Tibial artery (tissue), 4 donors: ENCODE data around the gene PIK3C2B.

Source experiments
- DNase-seq, 2 donors: peaks; one replicate each; pipeline ENCODE4 v3.0.0-alpha.2; 2019
- H3K27ac ChIP-seq, 2 donors: fragments of 200-600 bp; sonication (generic) in 1 of 2; 1 replicate in 1 of 2; 2 replicates in 1 of 2; pipeline ENCODE4 v1.5.1; 2018 to 2019; ENCODE audit warnings: mild to moderate bottlenecking in 1 of 2
- H3K27me3 ChIP-seq, 2 donors: fragments of 200-600 bp; sonication (generic) in 1 of 2; one replicate each; pipeline versions ENCODE4 v1.5.1 to v1.6.0; 2016 to 2019
- H3K36me3 ChIP-seq, 3 donors: fragments of 200-600 bp; sonication (generic) in 2 of 3; one replicate each; pipeline ENCODE4 v1.5.1; 2016 to 2019; ENCODE audit warnings: mild to moderate bottlenecking in 2 of 3
- H3K4me1 ChIP-seq, 4 donors: fragments of 200-600 bp; sonication (generic) in 2 of 4; 1 replicate in 3 of 4; 2 replicates in 1 of 4; pipeline ENCODE4 v1.5.1; 2016 to 2019
- H3K4me3 ChIP-seq, 2 donors: fragments of 200-600 bp; sonication (generic) in 1 of 2; 1 replicate in 1 of 2; 2 replicates in 1 of 2; pipeline ENCODE4 v1.5.1; 2018 to 2019; ENCODE audit warnings: mild to moderate bottlenecking in 2 of 2
- H3K9me3 ChIP-seq, 3 donors: fragments of 200-600 bp; sonication (generic) in 1 of 3; one replicate each; pipeline ENCODE4 v1.5.1; 2016 to 2019
- intact Hi-C: fragments of 100-400 bp; cut with DNase I; formaldehyde crosslinking; loops from one replicate; pipeline ENCODE4 v1.15.0; 2023; ENCODE audit warnings: low total_unique reads
- TF ChIP-seq, protein P1 (sequence below), 2 experiments: fragments of 200-600 bp in 1 of 2; fragments of 450-650 bp in 1 of 2; IDR thresholded peaks; one replicate each; pipeline ENCODE4 v1.5.1; 2017 to 2019; ENCODE audit warnings: antibody characterized with exemption in 2 of 2, mild to moderate bottlenecking in 1 of 2, moderate library complexity in 1 of 2

Gene PIK3C2B

DNA sequence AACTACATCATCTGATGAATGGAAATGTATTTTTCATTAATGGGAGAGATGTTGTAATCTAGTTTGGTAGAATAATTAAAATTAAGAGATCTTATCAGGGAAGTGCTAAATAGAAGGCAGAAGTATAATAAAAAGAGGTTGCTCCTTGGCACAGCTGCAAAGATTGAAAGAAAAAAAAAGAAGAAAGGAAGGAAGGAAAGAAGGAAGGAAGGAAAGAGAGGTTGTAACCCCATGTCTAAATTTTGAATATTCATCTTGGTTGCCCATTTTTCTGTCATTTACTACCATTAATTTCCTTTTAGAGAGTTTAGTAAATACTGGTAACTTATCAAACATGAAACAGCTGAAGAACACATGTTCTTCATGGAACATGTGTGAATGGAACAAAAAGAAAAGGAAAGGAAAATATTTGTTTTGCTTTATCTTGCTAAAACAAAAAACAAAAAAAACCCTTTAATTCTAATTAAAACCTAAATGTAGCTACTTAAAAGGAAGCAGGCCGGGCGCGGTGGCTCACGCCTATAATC is 11.1 kb upstream of the PIK3C2B start:
- Histone ChIP-seq H3K9me3 (no peaks in the 10 kb centered on the region), H3K4me1 (peaks cover 0 to 15% (median 1%) of the 10 kb centered on the region in 4 donors), H3K4me3 (peak overlapping the region; percentile 53 to 60), H3K36me3 (no peaks in the 10 kb centered on the region), H3K27ac (peak overlapping the region; percentile 87 to 93), H3K27me3 (no peaks in the 10 kb centered on the region)
- intact Hi-C loops, result no loop called here
- DNase-seq, result no peak
- TF ChIP-seq, protein P1, sequence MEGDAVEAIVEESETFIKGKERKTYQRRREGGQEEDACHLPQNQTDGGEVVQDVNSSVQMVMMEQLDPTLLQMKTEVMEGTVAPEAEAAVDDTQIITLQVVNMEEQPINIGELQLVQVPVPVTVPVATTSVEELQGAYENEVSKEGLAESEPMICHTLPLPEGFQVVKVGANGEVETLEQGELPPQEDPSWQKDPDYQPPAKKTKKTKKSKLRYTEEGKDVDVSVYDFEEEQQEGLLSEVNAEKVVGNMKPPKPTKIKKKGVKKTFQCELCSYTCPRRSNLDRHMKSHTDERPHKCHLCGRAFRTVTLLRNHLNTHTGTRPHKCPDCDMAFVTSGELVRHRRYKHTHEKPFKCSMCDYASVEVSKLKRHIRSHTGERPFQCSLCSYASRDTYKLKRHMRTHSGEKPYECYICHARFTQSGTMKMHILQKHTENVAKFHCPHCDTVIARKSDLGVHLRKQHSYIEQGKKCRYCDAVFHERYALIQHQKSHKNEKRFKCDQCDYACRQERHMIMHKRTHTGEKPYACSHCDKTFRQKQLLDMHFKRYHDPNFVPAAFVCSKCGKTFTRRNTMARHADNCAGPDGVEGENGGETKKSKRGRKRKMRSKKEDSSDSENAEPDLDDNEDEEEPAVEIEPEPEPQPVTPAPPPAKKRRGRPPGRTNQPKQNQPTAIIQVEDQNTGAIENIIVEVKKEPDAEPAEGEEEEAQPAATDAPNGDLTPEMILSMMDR (IDR thresholded peaks at IDR 0.05), result no peak

DNA sequence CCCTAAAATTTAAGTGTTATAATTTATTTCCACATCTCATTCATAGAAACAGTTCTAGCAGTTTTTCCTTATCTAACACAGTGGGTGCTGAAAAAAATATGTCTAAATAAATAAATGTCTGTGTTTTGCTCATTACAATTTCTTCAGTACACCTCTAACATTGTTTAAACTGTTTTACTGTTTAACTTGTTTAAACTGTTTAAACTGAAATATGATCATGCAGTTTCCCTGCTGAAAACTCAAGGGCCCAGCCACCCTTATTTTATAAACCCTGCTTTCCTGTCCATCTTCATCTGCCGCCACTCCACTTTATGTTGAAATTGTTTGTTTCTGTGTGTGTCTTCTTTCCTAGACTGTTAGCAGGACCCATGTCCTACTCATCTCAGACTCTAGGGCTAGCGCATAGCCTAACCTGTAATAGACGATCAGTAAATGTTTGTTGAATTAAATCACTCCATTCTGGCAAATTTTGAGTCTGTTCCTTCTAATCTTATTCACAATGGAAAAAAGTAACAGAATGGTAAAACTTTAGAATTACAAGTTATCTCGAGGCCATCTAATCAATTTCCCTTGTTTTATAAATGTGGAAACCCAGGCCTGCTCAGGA is 9.4 kb upstream of the PIK3C2B start:
- TF ChIP-seq, protein P1 (IDR thresholded peaks at IDR 0.05), result no peak
- no peaks in the 10 kb centered on the region for H3K27me3 ChIP-seq
- intact Hi-C loops, result loop anchor here (5.0 kb wide), 2 partner anchors 57 to 72 kb away; no protein-coding TSS in a partner anchor
- no peak for DNase-seq
- no peaks in the 10 kb centered on the region for H3K36me3 ChIP-seq
- H3K27ac ChIP-seq, result no peak overlapping the region
- no peak overlapping the region for H3K4me3 ChIP-seq
- H3K9me3 ChIP-seq, result no peaks in the 10 kb centered on the region
- H3K4me1 ChIP-seq, result peaks cover 0 to 15% (median 1%) of the 10 kb centered on the region in 4 donors

DNA sequence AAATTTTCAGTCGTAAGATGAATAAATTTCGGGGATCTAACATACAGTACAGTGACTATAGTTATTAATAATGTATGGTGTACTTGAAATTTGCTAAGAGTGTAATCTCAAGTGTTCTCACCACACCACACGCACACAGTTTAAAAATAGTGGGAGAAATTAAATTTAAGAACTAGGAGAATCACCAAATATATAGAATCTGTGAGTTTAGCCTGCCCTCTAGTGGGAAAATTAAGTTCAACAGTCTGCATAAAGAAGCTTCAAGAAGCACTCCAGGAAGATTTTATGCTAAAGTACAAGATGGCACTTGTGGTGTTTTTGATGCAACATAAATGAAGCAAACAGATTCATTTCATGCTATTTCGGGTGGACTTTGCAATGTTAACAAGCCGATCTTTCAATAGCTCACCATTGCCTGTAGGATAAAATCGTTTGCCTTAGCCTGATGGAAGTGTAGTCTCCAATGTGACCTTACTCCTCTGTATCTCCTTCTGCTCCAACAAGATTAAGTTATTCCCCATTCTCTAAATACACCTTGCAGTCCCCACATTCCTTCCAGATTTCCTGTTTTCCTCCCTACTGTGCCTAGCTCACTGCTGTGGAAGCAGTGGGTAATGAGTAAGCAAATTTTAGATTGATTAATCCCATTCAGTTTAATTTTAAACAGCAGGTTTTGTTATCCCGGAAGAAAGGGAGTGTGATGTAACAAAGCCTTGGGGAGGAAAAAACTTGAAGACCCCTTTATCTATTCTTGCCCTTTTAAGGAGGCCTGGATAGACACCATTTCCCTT is 8.7 kb upstream of the PIK3C2B start:
- TF ChIP-seq, protein P1 (IDR thresholded peaks at IDR 0.05), result peak; percentile 72 to 86
- H3K36me3 ChIP-seq, result no peaks in the 10 kb centered on the region
- no peaks in the 10 kb centered on the region for H3K27me3 ChIP-seq
- H3K9me3 ChIP-seq, result no peaks in the 10 kb centered on the region
- H3K4me1 ChIP-seq, result peaks cover 0 to 15% (median 1%) of the 10 kb centered on the region in 4 donors
- H3K4me3 ChIP-seq, result no peak overlapping the region
- intact Hi-C loops, result loop anchor here (5.0 kb wide), 2 partner anchors 56 to 71 kb away; no protein-coding TSS in a partner anchor
- no peak overlapping the region for H3K27ac ChIP-seq
- no peak for DNase-seq

DNA sequence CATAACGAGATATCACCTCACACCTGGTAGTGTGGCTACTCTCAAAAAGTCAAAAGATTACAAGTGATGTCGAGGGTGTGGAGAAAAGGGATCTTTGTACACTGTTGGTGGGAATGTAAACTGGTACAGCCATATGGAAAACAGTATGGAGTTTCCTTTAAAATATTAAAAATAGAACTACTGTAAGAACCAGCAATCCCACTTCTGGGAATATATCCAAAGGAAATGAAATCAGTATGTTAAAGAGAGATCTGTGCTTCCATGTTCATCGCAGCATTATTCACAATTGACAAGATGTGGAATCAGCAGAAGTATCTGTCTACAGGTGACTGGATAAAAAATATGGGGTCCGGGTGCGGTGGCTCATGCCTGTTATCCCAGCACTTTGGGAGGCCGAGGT is 7.6 kb upstream of the PIK3C2B start:
- H3K36me3 ChIP-seq, result no peaks in the 10 kb centered on the region
- no peaks in the 10 kb centered on the region for H3K9me3 ChIP-seq
- intact Hi-C loops, result loop anchor here (5.0 kb wide), 2 partner anchors 55 to 70 kb away; no protein-coding TSS in a partner anchor
- H3K27ac ChIP-seq, result no peak overlapping the region
- no peak for DNase-seq
- H3K27me3 ChIP-seq, result no peaks in the 10 kb centered on the region
- TF ChIP-seq, protein P1 (IDR thresholded peaks at IDR 0.05), result no peak
- no peak overlapping the region for H3K4me3 ChIP-seq
- peaks cover 0 to 8% (median 1%) of the 10 kb centered on the region in 4 donors for H3K4me1 ChIP-seq

DNA sequence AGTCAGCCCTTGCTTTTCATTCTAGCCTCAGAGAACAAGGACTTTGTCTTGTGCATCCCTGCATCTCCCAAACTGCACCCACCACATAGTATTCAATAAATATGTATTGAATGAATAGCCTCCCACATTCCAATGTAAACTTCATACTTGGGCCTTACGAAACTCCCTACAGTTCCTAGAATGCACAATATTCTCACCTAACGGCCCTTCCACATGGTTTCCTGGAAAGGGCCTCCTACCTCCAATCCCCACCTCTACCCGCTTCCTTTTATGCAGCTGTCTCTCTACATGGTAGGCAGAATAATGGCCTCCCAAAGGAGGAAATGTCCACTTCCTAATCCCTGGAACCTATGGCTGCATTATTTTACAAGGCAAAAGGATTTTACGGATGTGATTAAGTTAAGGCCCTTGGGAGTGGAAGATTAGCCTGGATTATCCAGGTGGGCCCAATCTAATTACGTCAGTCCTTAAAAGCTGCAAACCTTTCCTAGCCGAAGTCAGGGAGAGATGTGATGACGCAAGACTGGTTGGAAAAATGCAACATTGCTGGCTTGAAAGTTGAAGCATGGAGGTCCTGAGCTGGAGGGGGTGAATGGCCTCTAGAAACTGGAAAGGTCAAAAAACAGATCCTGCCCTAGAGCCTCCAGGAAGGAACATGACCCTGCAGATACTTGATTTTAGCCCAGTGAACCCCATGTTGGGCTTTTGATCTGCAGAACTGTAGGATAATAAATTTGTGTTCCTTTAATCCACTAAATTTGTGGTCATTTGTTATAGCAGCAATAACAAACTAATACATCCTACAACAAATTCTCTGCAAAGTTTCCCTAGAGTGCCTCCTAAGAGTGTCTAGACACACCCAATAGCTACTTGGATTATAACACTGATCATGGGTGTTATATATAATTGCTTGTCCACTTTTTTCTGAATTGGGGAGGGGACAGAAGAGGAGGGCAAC is 5.2 kb upstream of the PIK3C2B start:
- Histone ChIP-seq H3K9me3 (no peaks in the 10 kb centered on the region), H3K4me3 (no peak overlapping the region), H3K27me3 (no peaks in the 10 kb centered on the region), H3K27ac (no peak overlapping the region), H3K36me3 (no peaks in the 10 kb centered on the region), H3K4me1 (peaks cover 0 to 9% (median 2%) of the 10 kb centered on the region in 4 donors)
- TF ChIP-seq, protein P1 (IDR thresholded peaks at IDR 0.05), result no peak
- intact Hi-C loops, result loop anchor here (5.0 kb wide), 2 partner anchors 52 to 67 kb away; no protein-coding TSS in a partner anchor
- DNase-seq, result no peak
